Bone marrow (tissue), 2 donors: ENCODE measurements around the gene SOX15.
"Not testable (repeated sequence)": the region's sequence is repeated elsewhere in the genome, so short reads cannot be mapped to it uniquely, and the experiment has no call there.

Experiments used
- DNase-seq, 2 donors: peaks; one replicate each; lab custom pipeline; 2025; lab: John Stamatoyannopoulos, UW

SOX15 gene

GRCh38 chr17:7589891-7590691 lies at the start of gene SOX15:
Gene SOX15 (minus strand): TSS chr17:7590094. CDS start chr17:7589676, 418 bp downstream.
- DNase-seq, result no peak

GRCh38 chr17:7636163-7636562 lies 46.3 kb upstream of the SOX15 start:
- DNase-seq, result no peak

- DNase-seq, result no peak
These were observed 44.5 kb upstream of the SOX15 start for GRCh38 chr17:7634384-7634783.

GRCh38 chr17:7633093-7633492 lies 43.2 kb upstream of the SOX15 start:
- no peak for DNase-seq

GRCh38 chr17:7632492-7632894 lies 42.6 kb upstream of the SOX15 start:
- DNase-seq, result peak in 1 of 2 donors; percentile 56

GRCh38 chr17:7631398-7632380 lies 41.8 kb upstream of the SOX15 start:
- DNase-seq, result no peak

- DNase-seq, result no peak
These were observed 40.2 kb upstream of the SOX15 start, which contains the start of gene SHBG for GRCh38 chr17:7629939-7630571. Gene SHBG (plus strand): TSS chr17:7630135. CDS start chr17:7630173, 38 bp downstream.

GRCh38 chr17:7627250-7628121 lies 37.6 kb upstream of the SOX15 start, which contains the start of gene SAT2:
Gene SAT2 (minus strand): TSS chr17:7627821. CDS start chr17:7627635, 186 bp downstream.
- peak; percentile 56 to 82 for DNase-seq

GRCh38 chr17:7626956-7627249 lies 37.0 kb upstream of the SOX15 start:
- no peak for DNase-seq

- DNase-seq, result no peak
These were observed 36.4 kb upstream of the SOX15 start for GRCh38 chr17:7626307-7626706.

- not testable (repeated sequence) for DNase-seq
These were observed 35.9 kb upstream of the SOX15 start for GRCh38 chr17:7625749-7626148.

GRCh38 chr17:7623661-7624060 lies 33.8 kb upstream of the SOX15 start:
- no peak for DNase-seq

- no peak for DNase-seq
These were observed 30.9 kb upstream of the SOX15 start for GRCh38 chr17:7620835-7621234.

- DNase-seq, result no peak
These were observed 28.7 kb upstream of the SOX15 start for GRCh38 chr17:7618608-7619007.

GRCh38 chr17:7615265-7615747 lies 25.4 kb upstream of the SOX15 start:
- DNase-seq, result no peak

- DNase-seq, result peak; percentile 98 to 100
These were observed 24.8 kb upstream of the SOX15 start, which contains the start of gene FXR2 for GRCh38 chr17:7614425-7615264. Gene FXR2 (minus strand): TSS chr17:7614897. CDS start chr17:7614532, 365 bp downstream.

- DNase-seq, result no peak
These were observed 24.0 kb upstream of the SOX15 start for GRCh38 chr17:7613769-7614424.

GRCh38 chr17:7612294-7612640 lies 22.4 kb upstream of the SOX15 start:
- no peak for DNase-seq

GRCh38 chr17:7611635-7612293 lies 21.9 kb upstream of the SOX15 start:
- no peak for DNase-seq
